GM12875 (cell line): ENCODE data around the gene MSRB3.

ENCODE experiments used
- H3K4me3 ChIP-seq: one replicate; pipeline ENCODE4 v1.5.1; 2011; ENCODE audit warnings: low read depth, low read length, control low read depth
- TF ChIP-seq, protein P1 (sequence below): IDR thresholded peaks from 2 replicates; pipeline ENCODE4 v1.5.1; 2011; ENCODE audit warnings: low read depth, mild to moderate bottlenecking, control low read depth, inconsistent platforms, low read length, moderate library complexity, borderline replicate concordance; ENCODE audit not compliant: insufficient read depth

MSRB3 gene

GRCh38 chr12:65411171-65411570 is 132.7 kb downstream of the MSRB3 start:
- TF ChIP-seq, protein P1, sequence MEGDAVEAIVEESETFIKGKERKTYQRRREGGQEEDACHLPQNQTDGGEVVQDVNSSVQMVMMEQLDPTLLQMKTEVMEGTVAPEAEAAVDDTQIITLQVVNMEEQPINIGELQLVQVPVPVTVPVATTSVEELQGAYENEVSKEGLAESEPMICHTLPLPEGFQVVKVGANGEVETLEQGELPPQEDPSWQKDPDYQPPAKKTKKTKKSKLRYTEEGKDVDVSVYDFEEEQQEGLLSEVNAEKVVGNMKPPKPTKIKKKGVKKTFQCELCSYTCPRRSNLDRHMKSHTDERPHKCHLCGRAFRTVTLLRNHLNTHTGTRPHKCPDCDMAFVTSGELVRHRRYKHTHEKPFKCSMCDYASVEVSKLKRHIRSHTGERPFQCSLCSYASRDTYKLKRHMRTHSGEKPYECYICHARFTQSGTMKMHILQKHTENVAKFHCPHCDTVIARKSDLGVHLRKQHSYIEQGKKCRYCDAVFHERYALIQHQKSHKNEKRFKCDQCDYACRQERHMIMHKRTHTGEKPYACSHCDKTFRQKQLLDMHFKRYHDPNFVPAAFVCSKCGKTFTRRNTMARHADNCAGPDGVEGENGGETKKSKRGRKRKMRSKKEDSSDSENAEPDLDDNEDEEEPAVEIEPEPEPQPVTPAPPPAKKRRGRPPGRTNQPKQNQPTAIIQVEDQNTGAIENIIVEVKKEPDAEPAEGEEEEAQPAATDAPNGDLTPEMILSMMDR: no peak
- H3K4me3 ChIP-seq: no peak overlapping the region

GRCh38 chr12:65414526-65414925 is 136.0 kb downstream of the MSRB3 start:
- H3K4me3 ChIP-seq: no peak overlapping the region
- TF ChIP-seq, protein P1: no peak

DNA sequence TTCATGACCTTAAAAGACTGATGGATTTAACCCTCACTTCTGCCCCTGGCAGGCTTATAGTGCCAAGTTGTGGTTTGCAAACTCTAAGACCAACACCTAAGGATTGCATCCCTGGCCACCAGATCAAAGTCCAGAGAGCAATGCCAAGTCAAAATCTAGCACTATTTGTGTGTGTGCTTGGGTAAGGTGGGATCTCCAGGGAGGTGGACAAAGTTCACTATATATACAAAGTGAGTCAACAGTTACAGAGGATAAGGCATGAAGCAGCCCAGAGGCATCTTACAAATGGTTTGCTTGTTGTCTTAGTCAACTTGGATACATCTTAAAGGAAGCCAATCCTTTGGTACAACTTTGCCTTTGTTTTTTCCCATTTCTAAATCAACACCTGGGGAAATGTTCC is 137.3 kb downstream of the MSRB3 start:
- no peak overlapping the region for H3K4me3 ChIP-seq
- TF ChIP-seq, protein P1: no peak

DNA sequence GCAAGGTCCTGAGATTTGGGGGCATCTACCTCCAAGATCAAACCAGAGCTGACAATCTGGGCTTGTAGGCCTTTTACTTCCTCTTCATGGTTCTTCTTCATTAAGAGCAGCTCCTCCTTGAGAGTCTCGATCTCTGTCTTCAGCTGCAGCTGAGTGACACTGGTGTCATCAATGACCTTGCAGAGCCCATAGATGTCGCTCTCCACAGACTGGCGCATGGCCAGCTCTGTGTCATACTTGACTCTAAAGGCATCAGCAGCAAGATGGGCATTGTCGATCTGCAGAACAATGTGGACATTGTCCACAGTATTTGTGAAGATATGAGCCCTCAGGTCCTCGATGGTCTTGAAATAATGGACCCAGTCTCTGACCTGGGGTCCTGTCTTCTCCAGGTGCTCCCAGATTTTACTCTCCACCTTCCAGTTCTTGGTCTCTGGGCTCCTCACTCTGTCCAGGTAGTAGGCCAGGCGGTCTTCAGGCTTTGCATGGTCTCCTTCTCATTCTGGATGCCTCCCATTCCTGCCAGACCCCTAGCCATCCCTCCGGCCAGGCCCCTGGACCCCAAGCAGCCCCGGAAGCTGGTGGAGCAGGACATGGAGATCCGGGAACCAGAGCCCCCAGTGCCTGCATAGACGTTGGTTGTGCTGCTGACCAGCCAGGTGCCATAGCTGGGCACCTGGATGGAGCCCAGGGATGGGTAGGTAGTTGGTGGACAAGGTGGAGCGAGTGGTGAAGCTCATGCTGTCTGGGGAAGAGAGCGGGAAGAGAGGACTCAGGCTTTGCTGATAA is 141.0 kb downstream of the MSRB3 start:
- TF ChIP-seq, protein P1: no peak

GRCh38 chr12:65420941-65421340 is 142.5 kb downstream of the MSRB3 start:
- H3K4me3 ChIP-seq: no peak overlapping the region
- TF ChIP-seq, protein P1: no peak

More for the DNA sequence above, 141.0 kb downstream of the MSRB3 start:
- no peak overlapping the region for H3K4me3 ChIP-seq

- TF ChIP-seq, protein P1: no peak
- no peak overlapping the region for H3K4me3 ChIP-seq
These were observed 149.2 kb downstream of the MSRB3 start for GRCh38 chr12:65427646-65428045.

GRCh38 chr12:65430006-65430405 is 151.5 kb downstream of the MSRB3 start:
- TF ChIP-seq, protein P1: no peak
- no peak overlapping the region for H3K4me3 ChIP-seq
